ENCODE measurements around the gene ASPSCR1. TPM values are rescaled to one million over a fixed set of nuclear protein-coding genes. Genes with fewer than 3 reads are reported as not detected.
A peak's percentile ranks its signal among the peaks of the same experiment; 100 is the strongest.

ASPSCR1 gene
- total RNA-seq, 3 donors from 2014 or later: 33.1 to 35.2 (median 34.5) TPM

DNA sequence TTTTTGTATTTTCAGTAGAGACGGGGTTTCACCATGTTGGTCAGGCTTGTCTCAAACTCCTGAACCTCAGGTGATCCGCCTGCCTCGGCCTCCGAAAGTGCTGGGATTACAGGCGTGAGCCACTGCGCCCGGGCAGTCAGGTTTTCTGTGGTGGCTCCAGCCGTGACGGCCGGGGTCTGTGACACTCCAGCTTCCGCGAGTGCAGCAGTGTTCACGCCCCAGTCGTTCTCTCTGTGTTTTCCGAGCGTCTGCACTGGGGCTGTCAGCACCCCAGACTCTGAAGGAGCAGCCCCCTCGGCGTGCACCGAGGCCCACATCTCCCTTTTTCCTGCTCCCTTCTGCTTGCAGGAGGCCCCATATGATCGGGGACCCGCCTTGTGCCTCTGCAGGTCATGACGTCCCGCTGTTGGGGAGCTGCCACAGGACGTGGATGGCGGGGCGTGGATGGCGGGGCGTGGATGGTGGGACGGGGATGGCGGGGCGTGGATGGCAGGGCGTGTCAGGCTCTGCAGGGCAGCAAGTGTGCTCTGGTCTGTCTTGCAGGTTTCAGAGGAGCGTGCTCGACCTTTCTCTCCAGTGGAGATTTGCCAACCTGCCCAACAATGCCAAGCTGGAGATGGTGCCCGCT is 5.7 kb downstream of the ASPSCR1 start:
- TF ChIP-seq, protein P1, sequence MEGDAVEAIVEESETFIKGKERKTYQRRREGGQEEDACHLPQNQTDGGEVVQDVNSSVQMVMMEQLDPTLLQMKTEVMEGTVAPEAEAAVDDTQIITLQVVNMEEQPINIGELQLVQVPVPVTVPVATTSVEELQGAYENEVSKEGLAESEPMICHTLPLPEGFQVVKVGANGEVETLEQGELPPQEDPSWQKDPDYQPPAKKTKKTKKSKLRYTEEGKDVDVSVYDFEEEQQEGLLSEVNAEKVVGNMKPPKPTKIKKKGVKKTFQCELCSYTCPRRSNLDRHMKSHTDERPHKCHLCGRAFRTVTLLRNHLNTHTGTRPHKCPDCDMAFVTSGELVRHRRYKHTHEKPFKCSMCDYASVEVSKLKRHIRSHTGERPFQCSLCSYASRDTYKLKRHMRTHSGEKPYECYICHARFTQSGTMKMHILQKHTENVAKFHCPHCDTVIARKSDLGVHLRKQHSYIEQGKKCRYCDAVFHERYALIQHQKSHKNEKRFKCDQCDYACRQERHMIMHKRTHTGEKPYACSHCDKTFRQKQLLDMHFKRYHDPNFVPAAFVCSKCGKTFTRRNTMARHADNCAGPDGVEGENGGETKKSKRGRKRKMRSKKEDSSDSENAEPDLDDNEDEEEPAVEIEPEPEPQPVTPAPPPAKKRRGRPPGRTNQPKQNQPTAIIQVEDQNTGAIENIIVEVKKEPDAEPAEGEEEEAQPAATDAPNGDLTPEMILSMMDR (IDR thresholded peaks at IDR 0.05): no peak
- ATAC-seq: peak; percentile 11
- H3K9me3 ChIP-seq: no peaks in the 10 kb centered on the region
- H3K36me3 ChIP-seq (ENCODE audit: low read depth): no peaks in the 10 kb centered on the region
- DNase-seq: no peak
- no peak overlapping the region for H3K4me3 ChIP-seq
- intact Hi-C loops (cut with DNase I, micrococcal nuclease): no loop called here
- H3K4me1 ChIP-seq (ENCODE audit: low read depth): peaks cover 4% of the 10 kb centered on the region

GRCh38 chr17:81983639-81984373 is 6.4 kb downstream of the ASPSCR1 start:
- ATAC-seq (no peak), DNase-seq (no peak)
- TF ChIP-seq, protein P1 (IDR thresholded peaks at IDR 0.05): no peak
- Histone ChIP-seq H3K4me3 (no peak overlapping the region), H3K4me1 (ENCODE audit: low read depth) (peaks cover 4% of the 10 kb centered on the region), H3K36me3 (ENCODE audit: low read depth) (no peaks in the 10 kb centered on the region), H3K9me3 (no peaks in the 10 kb centered on the region)
- intact Hi-C loops (cut with DNase I, micrococcal nuclease): no loop called here

- DNase-seq (no peak), ATAC-seq (no peak)
- Histone ChIP-seq H3K4me3 (no peak overlapping the region), H3K36me3 (ENCODE audit: low read depth) (no peaks in the 10 kb centered on the region), H3K4me1 (ENCODE audit: low read depth) (peaks cover 4% of the 10 kb centered on the region), H3K9me3 (no peaks in the 10 kb centered on the region)
- intact Hi-C loops (cut with DNase I, micrococcal nuclease): no loop called here
- TF ChIP-seq, protein P1 (IDR thresholded peaks at IDR 0.05): no peak
Measured at GRCh38 chr17:81984773-81985410, 7.5 kb downstream of the ASPSCR1 start.

DNA sequence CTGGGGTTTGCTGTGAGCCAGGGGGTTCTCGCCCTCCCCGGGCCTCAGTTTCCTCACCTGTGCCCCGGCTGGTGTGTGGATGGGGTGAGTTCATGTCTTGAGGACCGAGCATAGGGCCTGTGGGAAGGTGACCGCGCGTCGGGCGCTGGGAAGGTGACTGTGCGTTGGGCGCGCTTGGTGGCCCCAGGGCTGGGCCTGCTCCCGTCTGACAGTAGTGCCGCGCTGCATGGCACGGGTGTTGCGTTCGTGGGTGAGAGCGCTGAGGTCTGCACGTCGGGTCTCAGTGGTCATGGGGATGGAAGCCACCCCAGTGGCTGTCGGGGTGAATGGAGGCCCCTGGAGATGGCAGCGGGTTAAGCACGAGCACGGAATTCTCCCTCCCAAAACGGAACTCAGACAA is 9.2 kb downstream of the ASPSCR1 start:
- TF ChIP-seq, protein P1 (IDR thresholded peaks at IDR 0.05): no peak
- intact Hi-C loops (cut with DNase I, micrococcal nuclease): no loop called here

DNA sequence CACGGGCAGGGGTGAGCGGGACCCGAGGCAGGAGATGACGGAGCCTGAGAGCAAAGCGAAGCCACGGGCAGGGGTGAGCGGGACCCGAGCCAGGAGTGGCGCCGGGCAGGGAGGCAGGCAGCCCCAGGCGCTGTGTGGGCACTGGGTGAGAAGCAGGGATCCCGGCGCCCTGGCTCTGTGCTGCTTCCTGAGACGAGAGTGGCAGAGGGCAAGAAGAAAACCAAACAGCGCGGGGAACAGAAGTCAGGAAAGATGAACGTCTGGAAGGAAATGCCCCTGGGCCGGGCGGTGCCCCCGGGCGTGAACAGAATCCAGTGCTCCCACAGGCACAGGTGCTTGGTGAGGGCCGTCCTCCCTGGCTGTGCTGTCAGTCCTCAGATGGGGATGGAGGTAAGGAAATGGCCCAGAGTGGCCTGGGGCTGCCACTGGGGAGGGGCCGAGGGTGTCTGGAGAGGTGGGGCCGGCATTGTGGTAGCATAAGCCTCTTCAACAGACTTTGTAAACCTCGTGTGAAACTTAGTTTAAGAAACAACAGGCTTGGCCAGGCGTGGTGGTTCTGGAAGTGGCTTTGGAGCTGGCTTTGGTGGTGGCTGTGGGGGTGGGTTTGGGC is 9.8 kb downstream of the ASPSCR1 start:
- peaks cover 16% of the 10 kb centered on the region for H3K4me1 ChIP-seq (ENCODE audit: low read depth)
- no peaks in the 10 kb centered on the region for H3K36me3 ChIP-seq (ENCODE audit: low read depth)
- H3K4me3 ChIP-seq: no peak overlapping the region
- no peak for DNase-seq
- H3K9me3 ChIP-seq: no peaks in the 10 kb centered on the region
- ATAC-seq: no peak
- intact Hi-C loops (cut with DNase I, micrococcal nuclease): no loop called here
- TF ChIP-seq, protein P1 (IDR thresholded peaks at IDR 0.05): no peak

More for the DNA sequence above, 9.2 kb downstream of the ASPSCR1 start:
- ATAC-seq: no peak
- Histone ChIP-seq H3K4me3 (no peak overlapping the region), H3K36me3 (ENCODE audit: low read depth) (no peaks in the 10 kb centered on the region), H3K4me1 (ENCODE audit: low read depth) (peaks cover 10% of the 10 kb centered on the region), H3K9me3 (no peaks in the 10 kb centered on the region)
- DNase-seq: no peak

Data from mucosa of descending colon (tissue), 3 donors.